Activated CD8-positive, alpha-beta T cell treated with anti-CD3 and anti-CD28 coated beads for 36 hours (primary cell): ENCODE results near the gene ZNF521. TPM values are rescaled to one million over a fixed set of nuclear protein-coding genes. Genes with fewer than 3 reads are reported as not detected.

Source experiments
- ATAC-seq: fragments of 200-7000 bp; cut with Tn5 transposase; one replicate; pipeline ENCODE4 v1.10.0; 2021; ENCODE audit warnings: mild to moderate bottlenecking, moderate library complexity
- CTCF ChIA-PET: fragments of 350-600 bp; sonication (Branson Sonifier 250); formaldehyde crosslinking; loops from one replicate; lab custom pipeline; 2021; ENCODE audit warnings: antibody characterized with exemption; lab: Charles Lee
- POLR2A ChIA-PET: fragments of 350-600 bp; sonication (Branson Sonifier 250); formaldehyde crosslinking; loops from one replicate; lab custom pipeline; 2021; ENCODE audit warnings: antibody characterized with exemption; lab: Charles Lee
- DNase-seq: peaks from one replicate; pipeline ENCODE4 v3.0.0-alpha.2; 2020
- H3K27ac Mint-ChIP-seq: one replicate; pipeline ENCODE4 v1.8.0; 2021; ENCODE audit warnings: mild to moderate bottlenecking, mixed read lengths
- H3K27me3 Mint-ChIP-seq: one replicate; pipeline ENCODE4 v1.8.0; 2021; ENCODE audit warnings: mixed read lengths
- H3K36me3 Mint-ChIP-seq: one replicate; pipeline ENCODE4 v1.8.0; 2021; ENCODE audit warnings: low read depth, mixed read lengths
- H3K4me1 Mint-ChIP-seq: one replicate; pipeline ENCODE4 v1.8.0; 2021; ENCODE audit warnings: low read depth, mixed read lengths
- H3K4me3 Mint-ChIP-seq: one replicate; pipeline ENCODE4 v1.8.0; 2021; ENCODE audit warnings: mild to moderate bottlenecking, moderate library complexity, mixed read lengths
- H3K9me3 Mint-ChIP-seq: one replicate; pipeline ENCODE4 v1.8.0; 2021; ENCODE audit warnings: mixed read lengths
- intact Hi-C: fragments of 100-400 bp; cut with micrococcal nuclease; formaldehyde crosslinking; loops from one replicate; pipeline ENCODE4 v1.10.0; 2022
- total RNA-seq, 2 experiments: library from RNA; stranded (reverse); gene quantifications; one replicate each; pipeline ENCODE4 v1.2.3, GENCODE V29; 2021
- TF ChIP-seq, protein P1 (sequence below): fragments of 200-600 bp; IDR thresholded peaks from one replicate; pipeline ENCODE4 v1.8.0; 2022; ENCODE audit warnings: antibody characterized with exemption, mild to moderate bottlenecking

The ZNF521 gene
- total RNA-seq, 2 experiments from 2014 or later = not detected

GRCh38 chr18:25136416-25137196 is 215.4 kb downstream of the ZNF521 start:
- H3K36me3 Mint-ChIP-seq = no peaks in the 10 kb centered on the region
- no peak overlapping the region for H3K27ac Mint-ChIP-seq
- no peaks in the 10 kb centered on the region for H3K4me1 Mint-ChIP-seq
- ATAC-seq = no peak
- intact Hi-C loops = no loop called here
- ChIA-PET POLR2A (no interaction called here), CTCF (no interaction called here)
- H3K4me3 Mint-ChIP-seq = no peak overlapping the region
- no peaks in the 10 kb centered on the region for H3K9me3 Mint-ChIP-seq
- DNase-seq = no peak
- TF ChIP-seq, protein P1, sequence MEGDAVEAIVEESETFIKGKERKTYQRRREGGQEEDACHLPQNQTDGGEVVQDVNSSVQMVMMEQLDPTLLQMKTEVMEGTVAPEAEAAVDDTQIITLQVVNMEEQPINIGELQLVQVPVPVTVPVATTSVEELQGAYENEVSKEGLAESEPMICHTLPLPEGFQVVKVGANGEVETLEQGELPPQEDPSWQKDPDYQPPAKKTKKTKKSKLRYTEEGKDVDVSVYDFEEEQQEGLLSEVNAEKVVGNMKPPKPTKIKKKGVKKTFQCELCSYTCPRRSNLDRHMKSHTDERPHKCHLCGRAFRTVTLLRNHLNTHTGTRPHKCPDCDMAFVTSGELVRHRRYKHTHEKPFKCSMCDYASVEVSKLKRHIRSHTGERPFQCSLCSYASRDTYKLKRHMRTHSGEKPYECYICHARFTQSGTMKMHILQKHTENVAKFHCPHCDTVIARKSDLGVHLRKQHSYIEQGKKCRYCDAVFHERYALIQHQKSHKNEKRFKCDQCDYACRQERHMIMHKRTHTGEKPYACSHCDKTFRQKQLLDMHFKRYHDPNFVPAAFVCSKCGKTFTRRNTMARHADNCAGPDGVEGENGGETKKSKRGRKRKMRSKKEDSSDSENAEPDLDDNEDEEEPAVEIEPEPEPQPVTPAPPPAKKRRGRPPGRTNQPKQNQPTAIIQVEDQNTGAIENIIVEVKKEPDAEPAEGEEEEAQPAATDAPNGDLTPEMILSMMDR = no peak
- peaks cover 1% of the 10 kb centered on the region for H3K27me3 Mint-ChIP-seq

- H3K9me3 Mint-ChIP-seq = no peaks in the 10 kb centered on the region
- no peak overlapping the region for H3K27ac Mint-ChIP-seq
- DNase-seq (no peak), ATAC-seq (no peak)
- ChIA-PET CTCF (no interaction called here), POLR2A (no interaction called here)
- TF ChIP-seq, protein P1 = no peak
- H3K27me3 Mint-ChIP-seq = no peaks in the 10 kb centered on the region
- H3K36me3 Mint-ChIP-seq = no peaks in the 10 kb centered on the region
- intact Hi-C loops = no loop called here
- H3K4me3 Mint-ChIP-seq = no peak overlapping the region
- H3K4me1 Mint-ChIP-seq = no peaks in the 10 kb centered on the region
Observed at GRCh38 chr18:25134861-25135260, 217.1 kb downstream of the ZNF521 start.

- TF ChIP-seq, protein P1 = no peak
- intact Hi-C loops = no loop called here
- Mint-ChIP-seq H3K27me3 (no peaks in the 10 kb centered on the region), H3K27ac (no peak overlapping the region), H3K4me1 (no peaks in the 10 kb centered on the region), H3K9me3 (no peaks in the 10 kb centered on the region), H3K36me3 (no peaks in the 10 kb centered on the region), H3K4me3 (no peak overlapping the region)
- DNase-seq = no peak
- ATAC-seq = no peak
- POLR2A ChIA-PET = no interaction called here
- CTCF ChIA-PET = no interaction called here
Observed at GRCh38 chr18:25133879-25134278, 218.1 kb downstream of the ZNF521 start.

DNA sequence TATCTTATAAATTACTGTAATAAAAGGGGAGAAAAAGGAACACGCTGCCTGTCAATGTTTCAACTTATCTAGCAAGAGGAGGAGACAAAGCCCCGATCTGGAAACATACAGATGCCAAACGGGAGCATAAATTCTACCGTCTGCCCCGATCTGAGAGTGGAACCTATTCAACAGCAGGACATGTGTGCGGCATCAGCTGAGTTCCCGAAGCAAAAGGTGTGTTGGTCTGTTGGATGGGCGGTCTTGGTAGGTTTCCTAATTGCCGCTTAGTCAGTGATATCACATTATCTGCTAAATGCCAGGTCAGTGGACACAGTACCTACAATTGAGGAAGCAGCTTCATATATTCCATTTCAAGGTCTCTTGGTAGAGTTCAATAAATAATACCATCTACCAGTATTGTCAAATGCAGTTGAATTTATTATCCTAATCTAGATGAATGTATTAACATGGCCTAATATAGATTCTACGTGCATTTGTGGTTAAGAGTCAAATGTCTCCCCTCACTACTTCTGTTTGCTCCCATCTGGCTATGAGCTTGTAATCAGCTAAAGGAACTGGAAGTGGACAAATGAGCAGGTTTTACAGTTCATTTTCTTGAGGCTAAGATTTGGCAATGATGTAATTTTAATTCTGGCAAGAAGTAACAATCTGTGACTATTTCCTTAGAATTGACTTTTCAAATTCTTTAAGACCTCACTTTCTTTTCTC is 219.0 kb downstream of the ZNF521 start:
- DNase-seq (no peak), ATAC-seq (no peak)
- Mint-ChIP-seq H3K4me1 (no peaks in the 10 kb centered on the region), H3K9me3 (no peaks in the 10 kb centered on the region), H3K27ac (no peak overlapping the region), H3K36me3 (no peaks in the 10 kb centered on the region), H3K4me3 (no peak overlapping the region), H3K27me3 (no peaks in the 10 kb centered on the region)
- intact Hi-C loops = no loop called here
- TF ChIP-seq, protein P1 = no peak
- ChIA-PET CTCF (no interaction called here), POLR2A (interaction anchor here (1.1 kb wide), 1 partner anchor 12 kb away, joined by 3 read pairs; no protein-coding TSS in a partner anchor)

DNA sequence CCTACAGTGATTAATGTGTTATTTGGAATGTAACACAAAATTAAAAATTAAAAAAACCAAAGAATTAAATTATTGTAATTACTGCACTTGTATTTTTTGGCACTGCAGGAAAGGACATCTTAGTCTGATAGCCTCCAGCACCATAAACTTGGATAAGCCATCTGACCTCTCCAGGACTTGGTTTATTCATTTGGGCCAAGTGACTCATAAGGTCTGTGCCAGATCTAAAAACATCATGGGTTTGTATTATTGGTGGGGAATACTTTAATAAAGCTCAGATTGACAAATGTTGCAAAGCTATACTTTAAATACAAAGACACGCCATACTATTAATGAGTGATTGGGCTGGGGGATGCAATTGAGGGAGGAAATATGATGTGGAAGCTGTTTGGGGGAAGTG is 225.2 kb downstream of the ZNF521 start:
- no peak for ATAC-seq
- ChIA-PET CTCF (no interaction called here), POLR2A (no interaction called here)
- no peak overlapping the region for H3K4me3 Mint-ChIP-seq
- intact Hi-C loops = no loop called here
- no peaks in the 10 kb centered on the region for H3K36me3 Mint-ChIP-seq
- H3K9me3 Mint-ChIP-seq = no peaks in the 10 kb centered on the region
- H3K4me1 Mint-ChIP-seq = no peaks in the 10 kb centered on the region
- H3K27ac Mint-ChIP-seq = no peak overlapping the region
- TF ChIP-seq, protein P1 = no peak
- peaks cover 1% of the 10 kb centered on the region for H3K27me3 Mint-ChIP-seq
- no peak for DNase-seq
